Endothelial cell (in vitro differentiated cells): ENCODE measurements around the gene CPED1. TPM values are rescaled to one million over a fixed set of nuclear protein-coding genes. Genes with fewer than 3 reads are reported as not detected.

Experiments used
- DNase-seq: peaks from one replicate; pipeline ENCODE4 v3.0.0; 2021; ENCODE audit warnings: low spot score
- H3K27ac Mint-ChIP-seq: one replicate; pipeline ENCODE4 v1.8.0; 2021; ENCODE audit warnings: mixed read lengths, inconsistent platforms; ENCODE audit not compliant: unreplicated experiment
- H3K27me3 Mint-ChIP-seq: one replicate; pipeline ENCODE4 v1.8.0; 2021; ENCODE audit warnings: mild to moderate bottlenecking, moderate library complexity, mixed read lengths, inconsistent platforms; ENCODE audit not compliant: unreplicated experiment
- H3K36me3 Mint-ChIP-seq: one replicate; pipeline ENCODE4 v1.8.0; 2021; ENCODE audit warnings: mild to moderate bottlenecking, low read depth, mixed read lengths, inconsistent platforms; ENCODE audit not compliant: unreplicated experiment
- H3K4me1 Mint-ChIP-seq: one replicate; pipeline ENCODE4 v1.8.0; 2021; ENCODE audit warnings: mild to moderate bottlenecking, mixed read lengths, inconsistent platforms; ENCODE audit not compliant: unreplicated experiment
- H3K4me3 Mint-ChIP-seq: one replicate; pipeline ENCODE4 v1.8.0; 2021; ENCODE audit warnings: mild to moderate bottlenecking, mixed read lengths, inconsistent platforms; ENCODE audit not compliant: unreplicated experiment
- H3K9me3 Mint-ChIP-seq: one replicate; pipeline ENCODE4 v1.8.0; 2021; ENCODE audit warnings: mixed read lengths, inconsistent platforms; ENCODE audit not compliant: unreplicated experiment
- CTCF ChIP-seq: fragments of 200-600 bp; sonication (generic); IDR thresholded peaks from one replicate; pipeline ENCODE4 v1.5.0; 2021; ENCODE audit warnings: antibody characterized with exemption; ENCODE audit not compliant: unreplicated experiment
- total RNA-seq: library from RNA; stranded (reverse); fragmentation: NEBNext Ultra II Directional; extraction: Animal tissue kit (Norgen Biotek cat#: 25700); gene quantifications from one replicate; pipeline ENCODE4 v1.2.1, GENCODE V29; 2021; ENCODE audit not compliant: unreplicated experiment

Gene CPED1
- total RNA-seq, 1 donor from 2014 or later, result 1.8 TPM

DNA sequence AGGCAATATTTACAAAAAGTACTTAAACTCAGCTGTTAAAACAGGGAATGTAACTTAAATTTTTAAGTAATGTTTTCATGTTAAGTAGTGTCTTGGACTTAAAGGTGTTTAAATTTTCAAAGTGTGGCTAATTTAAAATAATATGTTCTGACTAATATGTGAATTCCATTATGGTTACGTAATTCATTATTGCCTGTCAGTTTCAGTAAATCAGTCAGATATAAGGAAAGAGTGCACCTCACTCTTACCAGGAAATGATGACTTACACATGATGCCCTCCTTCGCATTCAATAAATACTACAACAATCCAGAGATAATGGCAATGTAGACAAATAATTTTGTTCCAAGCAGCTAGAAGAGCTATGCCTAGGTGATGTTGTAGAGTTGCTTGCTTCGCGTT, 271.3 kb downstream of the CPED1 start:
- TF ChIP-seq CTCF, result no peak
- Mint-ChIP-seq H3K27me3 (no peaks in the 10 kb centered on the region), H3K4me3 (no peak overlapping the region), H3K9me3 (no peaks in the 10 kb centered on the region), H3K4me1 (no peaks in the 10 kb centered on the region), H3K27ac (no peak overlapping the region), H3K36me3 (no peaks in the 10 kb centered on the region)
- no peak for DNase-seq

DNA sequence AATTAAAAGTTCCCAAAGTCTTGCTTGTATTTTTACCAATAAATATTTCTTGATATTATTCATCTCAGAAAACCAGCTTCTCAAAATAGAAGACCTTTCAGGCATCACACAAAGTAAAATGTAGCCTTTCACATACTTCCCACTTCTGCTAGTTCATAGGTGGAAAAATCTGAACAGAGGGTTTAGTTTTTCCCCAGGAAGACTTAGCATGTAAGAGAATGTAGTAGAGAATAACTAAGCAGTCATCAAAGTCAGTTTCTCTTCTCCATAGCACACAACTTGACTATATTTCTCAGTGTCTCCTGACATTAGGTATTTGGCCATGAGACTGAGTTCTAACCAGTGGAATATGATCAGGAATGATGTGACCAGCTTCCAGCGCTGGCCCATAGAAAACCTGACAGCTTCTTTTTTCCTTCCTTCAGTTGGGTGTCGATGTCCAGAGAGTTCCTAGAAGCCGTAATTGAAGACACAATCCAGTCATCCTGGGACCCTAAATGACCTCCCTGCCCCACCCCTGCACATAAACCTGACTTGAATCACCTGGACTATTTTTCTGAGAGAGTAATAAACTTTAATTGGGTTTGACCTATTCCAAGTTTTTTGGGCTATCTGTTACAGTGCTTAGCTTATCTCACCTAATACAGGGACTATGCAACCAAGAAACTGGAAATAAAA, 272.8 kb downstream of the CPED1 start:
- Mint-ChIP-seq H3K9me3 (no peaks in the 10 kb centered on the region), H3K36me3 (no peaks in the 10 kb centered on the region), H3K27ac (no peak overlapping the region), H3K4me3 (no peak overlapping the region), H3K27me3 (no peaks in the 10 kb centered on the region), H3K4me1 (no peaks in the 10 kb centered on the region)
- TF ChIP-seq CTCF, result no peak
- DNase-seq, result no peak

- H3K4me1 Mint-ChIP-seq, result no peaks in the 10 kb centered on the region
- no peaks in the 10 kb centered on the region for H3K36me3 Mint-ChIP-seq
- no peak overlapping the region for H3K4me3 Mint-ChIP-seq
- DNase-seq, result no peak
- no peaks in the 10 kb centered on the region for H3K27me3 Mint-ChIP-seq
- TF ChIP-seq CTCF, result no peak
- H3K9me3 Mint-ChIP-seq, result no peaks in the 10 kb centered on the region
- no peak overlapping the region for H3K27ac Mint-ChIP-seq
Measured at GRCh38 chr7:121262221-121262620, 273.7 kb downstream of the CPED1 start.

GRCh38 chr7:121262969-121263368, 274.5 kb downstream of the CPED1 start:
- H3K9me3 Mint-ChIP-seq, result no peaks in the 10 kb centered on the region
- H3K36me3 Mint-ChIP-seq, result no peaks in the 10 kb centered on the region
- no peaks in the 10 kb centered on the region for H3K4me1 Mint-ChIP-seq
- no peaks in the 10 kb centered on the region for H3K27me3 Mint-ChIP-seq
- no peak overlapping the region for H3K4me3 Mint-ChIP-seq
- no peak overlapping the region for H3K27ac Mint-ChIP-seq
- no peak for DNase-seq
- TF ChIP-seq CTCF, result no peak

DNA sequence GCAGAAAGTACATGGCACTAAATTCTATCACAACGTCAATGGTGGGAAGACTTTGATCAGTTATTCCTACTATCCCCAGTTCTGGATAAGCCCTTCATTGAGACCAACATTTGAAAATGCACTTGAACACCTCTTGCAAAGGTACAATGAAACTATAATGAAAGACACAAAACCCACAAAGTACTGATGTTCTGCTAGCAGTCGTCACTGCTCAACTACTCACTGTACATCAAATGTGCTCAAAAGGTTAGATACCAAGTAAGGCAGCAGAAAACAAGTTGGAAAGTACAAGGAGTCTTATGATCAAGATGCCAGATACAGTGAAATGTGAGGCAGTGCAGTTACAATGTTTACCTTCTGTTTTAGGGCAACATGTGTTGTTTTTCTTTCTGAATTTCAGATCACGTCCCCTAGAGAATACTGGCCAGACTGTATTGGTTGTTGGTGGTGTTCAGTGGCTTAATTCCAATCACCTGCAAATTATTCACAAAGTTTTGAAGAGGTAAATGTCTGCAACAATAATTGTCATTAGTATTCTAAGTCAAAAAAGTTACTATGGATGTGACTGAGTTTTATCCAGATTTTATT, 277.9 kb downstream of the CPED1 start:
- H3K27me3 Mint-ChIP-seq, result peaks cover 1% of the 10 kb centered on the region
- H3K9me3 Mint-ChIP-seq, result no peaks in the 10 kb centered on the region
- no peak overlapping the region for H3K27ac Mint-ChIP-seq
- TF ChIP-seq CTCF, result no peak
- no peaks in the 10 kb centered on the region for H3K4me1 Mint-ChIP-seq
- no peak overlapping the region for H3K4me3 Mint-ChIP-seq
- no peak for DNase-seq
- no peaks in the 10 kb centered on the region for H3K36me3 Mint-ChIP-seq
